Left renal pelvis (tissue), 4 donors: Measurements from ENCODE around the gene RSRC2. TPM values are rescaled to one million over a fixed set of nuclear protein-coding genes. Genes with fewer than 3 reads are reported as not detected.
"Not testable (repeated sequence)": the region's sequence is repeated elsewhere in the genome, so short reads cannot be mapped to it uniquely, and the experiment has no call there.

Source experiments
- DNase-seq, 4 donors: peaks; one replicate each; pipeline ENCODE4 v3.0.0-alpha.2; 2013; ENCODE audit warnings: low read depth in 4 of 4, low spot score in 3 of 4
- polyA plus RNA-seq, 4 donors: library from polyadenylated mRNA; unstranded; fragments of 120-200 nt; gene quantifications; one replicate each; pipeline ENCODE4 v1.2.1, GENCODE V29; 2013; ENCODE audit not compliant: insufficient read length in 4 of 4

The RSRC2 gene
- polyA plus RNA-seq, 4 donors = 141 to 222 (median 210) TPM

GRCh38 chr12:122487807-122488206 lies 38.9 kb downstream of the RSRC2 start:
- not testable (repeated sequence) for DNase-seq

DNA sequence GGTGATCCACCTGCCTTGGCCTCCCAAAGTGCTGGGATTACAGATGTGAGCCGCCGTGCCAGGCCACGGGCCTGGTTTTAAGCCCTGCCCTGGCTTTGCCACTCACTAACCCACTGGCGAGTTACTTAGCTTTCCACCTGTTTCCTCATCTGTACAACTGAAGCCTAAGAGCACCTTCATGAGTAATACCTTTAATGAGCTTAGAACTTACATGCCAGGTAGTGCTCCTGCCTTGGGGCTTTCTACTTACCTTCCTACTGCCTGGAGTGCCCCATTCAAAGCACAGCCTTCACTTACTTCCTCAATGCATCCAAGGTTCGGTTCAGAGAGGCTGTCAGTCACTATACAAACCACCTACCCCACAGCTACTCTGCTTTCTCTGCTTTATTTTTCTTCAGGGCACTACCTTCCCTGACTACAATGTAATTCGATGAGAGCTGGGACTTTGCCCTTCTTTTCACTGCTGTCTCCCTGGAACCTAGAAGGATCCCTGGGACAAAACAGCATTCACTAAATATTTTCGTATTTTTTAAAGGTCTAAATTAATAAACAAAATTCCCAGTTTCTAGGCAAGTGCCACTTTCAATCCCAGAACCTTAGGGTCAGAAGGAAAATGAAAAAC lies 39.8 kb downstream of the RSRC2 start:
- DNase-seq = no peak

GRCh38 chr12:122486360-122486759 lies 40.4 kb downstream of the RSRC2 start:
- not testable (repeated sequence) for DNase-seq

- not testable (repeated sequence) for DNase-seq
Observed at GRCh38 chr12:122484385-122484784, 42.4 kb downstream of the RSRC2 start.

GRCh38 chr12:122483969-122484368 lies 42.8 kb downstream of the RSRC2 start:
- DNase-seq = no peak

DNA sequence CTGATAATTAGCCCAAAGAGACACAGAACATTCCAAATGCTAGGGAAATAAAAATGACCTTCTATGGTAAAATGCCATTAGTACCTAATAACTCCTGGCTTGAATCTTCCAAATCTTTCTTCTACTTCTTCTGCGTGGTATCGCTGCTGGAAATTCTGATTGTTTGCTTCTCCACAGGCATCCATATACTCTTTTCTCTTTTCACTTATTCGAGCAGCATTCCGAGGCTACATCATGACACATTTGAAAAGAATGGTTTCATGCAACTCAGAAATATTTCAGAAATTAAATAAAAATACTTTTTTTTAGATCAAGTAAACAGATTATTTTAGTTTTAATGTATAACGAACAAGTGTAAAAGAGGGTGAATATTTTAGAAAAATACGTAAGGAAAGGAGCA lies 44.9 kb downstream of the RSRC2 start:
- DNase-seq = no peak

DNA sequence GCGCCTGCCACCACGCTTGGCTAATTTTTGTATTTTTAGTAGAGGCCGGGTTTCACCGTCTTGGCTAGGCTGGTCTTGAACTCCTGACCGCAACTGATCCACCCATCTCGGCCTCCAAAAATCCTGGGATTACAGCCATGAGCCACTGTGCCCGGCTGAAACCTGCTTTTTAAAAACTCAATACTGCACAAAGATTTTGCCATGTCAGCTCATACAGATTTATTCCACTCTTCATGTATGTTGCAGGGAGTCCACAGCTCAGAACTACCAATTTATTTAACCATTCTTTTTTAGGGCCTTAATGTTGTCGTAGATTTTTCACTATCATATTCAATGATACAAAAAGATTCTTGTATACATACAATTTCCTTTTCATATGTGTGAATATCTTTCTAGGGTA lies 46.0 kb downstream of the RSRC2 start:
- no peak for DNase-seq

DNA sequence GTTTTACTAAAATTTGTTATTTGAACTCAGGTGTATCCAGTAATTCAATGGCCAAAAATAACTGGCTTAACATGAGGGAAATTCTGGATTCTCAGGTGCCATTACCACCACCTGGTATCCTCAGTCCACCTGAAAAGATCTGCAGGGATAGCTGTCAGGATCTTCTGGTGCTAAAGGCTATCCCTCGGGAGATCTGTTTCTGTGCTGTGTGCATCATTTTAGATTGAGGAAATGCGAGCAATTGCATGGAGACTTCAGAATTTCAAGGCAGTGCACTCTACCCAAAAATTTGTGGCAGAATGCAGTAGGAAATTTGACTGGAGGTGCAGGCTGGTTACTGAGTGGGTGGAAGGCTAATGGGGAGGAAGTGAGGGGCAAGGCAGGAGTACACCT lies 52.4 kb downstream of the RSRC2 start:
- no peak for DNase-seq

- no peak for DNase-seq
Observed at GRCh38 chr12:122473543-122474323, 53.0 kb downstream of the RSRC2 start.

- peak; percentile 29 to 50 (median 36) for DNase-seq
Observed at GRCh38 chr12:122471324-122472226, 55.2 kb downstream of the RSRC2 start.

- DNase-seq = not testable (repeated sequence)
Observed at GRCh38 chr12:122470576-122470975, 56.2 kb downstream of the RSRC2 start.

DNA sequence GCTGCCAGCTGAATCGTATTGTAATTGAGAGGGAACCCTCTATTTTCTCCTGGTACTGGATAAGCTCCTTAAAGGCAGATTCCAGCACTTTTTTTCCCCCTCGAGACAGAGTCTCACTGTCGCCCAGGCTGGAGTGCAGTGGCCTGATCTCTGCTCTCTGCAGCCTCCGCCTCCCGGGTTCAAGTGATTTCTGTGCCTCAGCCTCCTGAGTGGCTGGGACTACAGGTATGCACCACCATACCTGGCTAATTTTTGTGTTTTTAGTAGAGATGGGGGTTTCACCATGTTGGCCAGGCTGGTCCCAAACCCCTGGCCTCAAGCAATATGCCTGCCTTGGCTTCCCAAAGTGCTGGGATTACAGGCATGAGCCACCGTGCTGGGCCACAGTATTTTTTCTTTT lies 56.9 kb downstream of the RSRC2 start:
- DNase-seq = not testable (repeated sequence)

DNA sequence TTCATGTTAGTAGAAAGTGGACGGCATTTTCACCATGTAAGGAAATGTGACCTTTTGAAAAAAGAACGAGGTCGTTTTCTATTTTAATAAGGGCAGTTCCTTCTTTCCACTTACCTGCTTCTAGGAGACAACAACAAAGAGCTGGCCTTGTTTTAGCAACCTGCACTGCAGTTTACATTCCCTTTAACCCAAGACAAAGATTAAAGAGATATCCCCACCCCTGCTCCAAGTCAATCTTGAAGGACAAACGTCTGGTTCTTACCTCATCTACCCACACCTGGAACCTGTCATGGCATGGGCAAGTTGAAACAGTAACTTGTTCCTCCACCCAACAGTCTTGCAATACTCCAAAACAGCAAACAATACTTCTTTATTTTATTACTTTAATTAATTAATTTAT lies 58.8 kb downstream of the RSRC2 start:
- no peak for DNase-seq

GRCh38 chr12:122464317-122465042 lies 62.3 kb downstream of the RSRC2 start:
- DNase-seq = not testable (repeated sequence)

DNA sequence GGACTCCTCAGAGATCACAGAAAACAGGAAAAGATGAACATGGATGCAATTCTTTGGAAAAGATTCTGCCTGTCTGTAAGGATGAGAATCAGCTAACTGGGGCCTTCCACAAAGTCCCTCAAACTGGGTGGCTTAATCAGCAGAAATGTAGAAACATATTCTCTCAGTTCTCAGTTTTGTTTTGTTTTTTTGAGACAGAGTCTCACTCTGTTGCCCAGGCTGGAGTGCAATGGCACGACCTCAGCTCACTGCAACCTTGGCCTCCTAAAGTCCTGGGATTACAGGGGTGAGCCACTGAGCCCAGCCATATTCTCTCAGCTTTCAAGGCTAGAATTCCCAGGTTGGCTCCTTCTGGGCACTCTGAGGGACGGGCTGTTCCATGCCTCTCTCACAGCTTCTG lies 66.1 kb downstream of the RSRC2 start:
- DNase-seq = no peak

- DNase-seq = no peak
Observed at GRCh38 chr12:122460061-122460460, 66.7 kb downstream of the RSRC2 start.

DNA sequence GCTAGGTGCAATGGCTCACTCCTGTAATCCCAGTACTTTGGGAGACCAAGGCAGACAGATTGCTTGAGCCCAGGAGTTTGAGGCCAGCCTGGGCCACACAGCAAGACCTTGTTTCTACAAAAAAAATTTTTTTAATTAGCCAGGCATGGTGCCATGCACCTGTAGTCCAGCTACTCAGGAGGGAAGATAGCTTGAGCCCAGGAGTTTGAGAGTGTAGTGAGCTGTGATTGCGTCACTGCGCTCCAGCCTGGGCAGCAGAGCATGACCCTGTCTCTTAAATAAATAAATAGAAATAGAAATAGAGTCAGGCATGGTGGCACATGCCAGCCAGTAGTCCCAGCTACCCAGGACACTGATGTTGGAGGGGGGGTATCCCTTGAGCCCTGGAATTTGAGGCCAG lies 67.5 kb downstream of the RSRC2 start:
- DNase-seq = peak in 2 of 4 donors; percentile 6 to 11

- no peak for DNase-seq
Observed at GRCh38 chr12:122458105-122459035, 68.4 kb downstream of the RSRC2 start.

GRCh38 chr12:122457627-122458026 lies 69.1 kb downstream of the RSRC2 start:
- DNase-seq = no peak
